K562 (cell line): ENCODE measurements around the gene SLC35E2B. TPM values are rescaled to one million over a fixed set of nuclear protein-coding genes. Genes with fewer than 3 reads are reported as not detected.
"Not testable (repeated sequence)": the region's sequence is repeated elsewhere in the genome, so short reads cannot be mapped to it uniquely, and the experiment has no call there.

ENCODE experiments used
- ATAC-seq: fragments of 200-7000 bp; cut with Tn5 transposase; 3 replicates; pipeline ENCODE4 v1.9.1; 2020; ENCODE audit warnings: moderate library complexity
- BruUV-seq: library from RNA; stranded (reverse); fragments of 400-500 nt; replicated peaks from 2 replicates; lab custom pipeline; 2021; lab: Mats Ljungman, UMichigan
- CTCF ChIA-PET: fragments of 300-600 bp; formaldehyde crosslinking; extraction: SDS; loops from one replicate; lab custom pipeline; 2021; ENCODE audit warnings: low intra/inter-chr PET ratio; lab: Yijun Ruan, JAX
- POLR2A ChIA-PET: fragments of 300-600, 350-650 bp; sonication (Branson Sonifier 250); formaldehyde crosslinking; extraction: SDS; loops from one replicate; lab custom pipeline; 2021; ENCODE audit warnings: antibody characterized with exemption, inconsistent platforms; lab: Yijun Ruan, JAX
- DNase-seq, 4 experiments: peaks; one replicate each; pipeline versions ENCODE4 v3.0.0 to v3.0.0-alpha.2; 2011 to 2018; ENCODE audit warnings: low spot score in 3 of 4, mixed read lengths in 3 of 4; ENCODE audit errors: extremely low read depth in 1 of 4
- FAIRE-seq: peaks from 2 replicates; lab custom pipeline; 2011; peaks lifted over from hg19 to GRCh38; lab: Jason Lieb, UNC
- H2AFZ ChIP-seq: 2 replicates; pipeline ENCODE4 v1.6.0; 2011; ENCODE audit warnings: low read depth, low read length, control low read depth, inconsistent platforms
- H3K27ac ChIP-seq: fragments of 200-600 bp; 3 replicates; pipeline ENCODE4 v1.8.0; 2011; ENCODE audit warnings: low read depth, mild to moderate bottlenecking, control low read depth, inconsistent platforms, low read length, moderate library complexity, mixed read lengths; ENCODE audit errors: extremely low read depth
- H3K27me3 ChIP-seq, 2 experiments: fragments of 300-600 bp in 1 of 2; 2 replicates in 1 of 2; 3 replicates in 1 of 2; pipeline versions ENCODE4 v1.6.0 to v1.8.0; 2011; ENCODE audit warnings: inconsistent platforms in 2 of 2, low read length in 2 of 2, mild to moderate bottlenecking in 1 of 2, mixed read lengths in 1 of 2, moderate library complexity in 1 of 2; ENCODE audit not compliant: control insufficient read depth in 2 of 2, insufficient read depth in 2 of 2
- H3K36me3 ChIP-seq: fragments of 300-600 bp; 3 replicates; pipeline ENCODE4 v1.8.0; 2011; ENCODE audit warnings: mild to moderate bottlenecking, low read length, inconsistent platforms; ENCODE audit not compliant: control insufficient read depth, insufficient read depth
- H3K4me1 ChIP-seq, 2 experiments: fragments of 200-600 bp in 1 of 2; replicated peaks in 1 of 2; 2 replicates in 1 of 2; 3 replicates in 1 of 2; pipeline versions ENCODE4 v1.5.1 to v1.8.0; 2011; ENCODE audit warnings: inconsistent platforms in 2 of 2, low read length in 2 of 2, mild to moderate bottlenecking in 1 of 2, mixed read lengths in 1 of 2, moderate library complexity in 1 of 2; ENCODE audit not compliant: control insufficient read depth in 2 of 2, insufficient read depth in 2 of 2
- H3K4me2 ChIP-seq: 2 replicates; pipeline ENCODE4 v1.6.1; 2011; ENCODE audit warnings: low read length, control low read depth, inconsistent platforms, mixed read lengths; ENCODE audit not compliant: insufficient read depth
- H3K4me3 ChIP-seq: fragments of 200-600 bp; sonication (generic), shearing (Covaris generic); 2 replicates; pipeline ENCODE4 v1.5.1; 2016; ENCODE audit warnings: control low read depth, inconsistent platforms
- H3K79me2 ChIP-seq: fragments of 200-600 bp; 3 replicates; pipeline ENCODE4 v1.8.0; 2011; ENCODE audit warnings: low read length, inconsistent platforms; ENCODE audit not compliant: control insufficient read depth, insufficient read depth
- H3K9ac ChIP-seq, 2 experiments: 2 replicates each; pipeline versions ENCODE4 v1.6.0 to v1.6.1; 2011; ENCODE audit warnings: low read depth in 2 of 2, low read length in 2 of 2, control low read depth in 1 of 2, inconsistent platforms in 1 of 2, mild to moderate bottlenecking in 1 of 2, mixed read lengths in 1 of 2; ENCODE audit not compliant: insufficient read depth in 1 of 2
- H3K9me1 ChIP-seq: one replicate; pipeline ENCODE4 v1.6.0; 2011; ENCODE audit warnings: inconsistent platforms, mild to moderate bottlenecking, low read length, moderate library complexity; ENCODE audit not compliant: control insufficient read depth, insufficient read depth
- H3K9me3 ChIP-seq: replicated peaks from 2 replicates; pipeline ENCODE4 v1.5.1; 2011; ENCODE audit warnings: low read depth, low read length, inconsistent platforms; ENCODE audit not compliant: control insufficient read depth, insufficient read depth
- H4K20me1 ChIP-seq: replicated peaks from 2 replicates; pipeline ENCODE4 v1.6.1; 2011; ENCODE audit warnings: low read length, inconsistent platforms, mixed read lengths; ENCODE audit not compliant: control insufficient read depth, insufficient read depth
- EGR1 ChIP-seq: fragments of 450-650 bp; conservative IDR thresholded peaks from 2 replicates; pipeline ENCODE4 v1.6.1; 2017; ENCODE audit warnings: mild to moderate bottlenecking
- ELF1 ChIP-seq: fragments of 200-800 bp; sonication (Bioruptor generic); IDR thresholded peaks from 2 replicates; pipeline ENCODE4 v1.6.1; 2016; ENCODE audit warnings: missing genetic modification characterization, missing compliant biosample characterization
- FOXJ2 ChIP-seq: fragments of 200-800 bp; sonication (Bioruptor generic); IDR thresholded peaks from 2 replicates; pipeline ENCODE4 v1.6.1; 2016; ENCODE audit warnings: missing genetic modification characterization, missing compliant biosample characterization
- FOXP1 ChIP-seq: sonication (generic); formaldehyde crosslinking; IDR thresholded peaks from 2 replicates; pipeline ENCODE4 v1.8.0; 2022; ENCODE audit warnings: mild to moderate bottlenecking, missing genetic modification reagents
- MAFF ChIP-seq: IDR thresholded peaks from 2 replicates; pipeline ENCODE4 v1.6.1; 2012; ENCODE audit warnings: low read length, improper control_type of control experiment
- MTA1 ChIP-seq: fragments of 450-650 bp; IDR thresholded peaks from 2 replicates; pipeline ENCODE4 v1.6.1; 2017; ENCODE audit warnings: borderline replicate concordance
- NCOA1 ChIP-seq: fragments of 450-650 bp; IDR thresholded peaks from 2 replicates; pipeline ENCODE4 v1.6.1; 2016; ENCODE audit warnings: low read depth
- NRF1 ChIP-seq, 2 experiments: fragments of 450-650 bp; IDR thresholded peaks in 1 of 2; conservative IDR thresholded peaks in 1 of 2; 2 replicates each; pipeline ENCODE4 v1.6.1; 2014; ENCODE audit warnings: mild to moderate bottlenecking in 2 of 2
- PHF8 ChIP-seq: fragments of 200-600 bp; sonication (generic); IDR thresholded peaks from 2 replicates; pipeline ENCODE4 v1.6.1; 2012; ENCODE audit warnings: mixed run types, mild to moderate bottlenecking, inconsistent platforms, low read length, moderate library complexity, borderline replicate concordance
- POLR2A ChIP-seq: fragments of 450-650 bp; conservative IDR thresholded peaks from 2 replicates; pipeline ENCODE4 v1.6.1; 2016
- POLR2AphosphoS5 ChIP-seq: IDR thresholded peaks from 2 replicates; pipeline ENCODE4 v1.6.1; 2011; ENCODE audit warnings: mild to moderate bottlenecking, low read depth, low read length, moderate library complexity; ENCODE audit not compliant: control insufficient read depth, insufficient read depth
- POLR2G ChIP-seq: fragments of 200-400 bp; formaldehyde crosslinking; IDR thresholded peaks from 2 replicates; pipeline ENCODE4 v1.6.1; 2017; ENCODE audit warnings: low read depth, mild to moderate bottlenecking, antibody characterized with exemption, low read length, moderate library complexity
- SP1 ChIP-seq: sonication (generic); formaldehyde crosslinking; IDR thresholded peaks from 2 replicates; pipeline ENCODE4 v1.8.1; 2022; ENCODE audit warnings: mild to moderate bottlenecking, missing genetic modification reagents
- WGBS: fragments of 100-300 bp; shearing (Covaris generic); methylation state at CpG from one replicate; pipeline ENCODE4 v1.1.6; 2016; ENCODE audit warnings: low coverage, mixed read lengths; ENCODE audit not compliant: insufficient coverage; ENCODE audit errors: missing lambda C conversion rate; 5-methylcytosine and 5-hydroxymethylcytosine counted together
- in situ Hi-C: fragments of 300-500 bp; cut with MboI; formaldehyde crosslinking; loops from 4 replicates; pipeline ENCODE4 v1.15.0; 2018; ENCODE audit warnings: inconsistent platforms, mixed read lengths
- intact Hi-C: fragments of 100-400 bp; cut with micrococcal nuclease; formaldehyde crosslinking; loops from 2 replicates; pipeline ENCODE4 v1.14.2; 2022
- polyA plus RNA-seq, 8 experiments: library from polyadenylated mRNA; depleted of rRNA in 4 of 8; stranded (reverse) in 5 of 8; unstranded in 3 of 8; fragments of >200 nt; fragmentation: Nextera tagmentation in 2 of 8; fragmentation: Illumina TruSeq in 1 of 8; extraction: Ambion mirVana in 2 of 8; extraction: Trizol in 1 of 8; gene quantifications; 2 replicates each; pipeline versions ENCODE4 v1.2.1 to v1.2.3, GENCODE V29; 2011 to 2014; ENCODE audit warnings: inconsistent platforms in 1 of 8, missing spikeins in 1 of 8
- total RNA-seq, 7 experiments: library from RNA; depleted of rRNA in 6 of 7; stranded (reverse); fragments of >200 nt in 6 of 7; fragmentation: Illumina TruSeq in 2 of 7; extraction: Trizol in 2 of 7; gene quantifications; 2 replicates each; pipeline versions ENCODE4 v1.2.1 to v1.2.3, GENCODE V29; 2011 to 2021; ENCODE audit warnings: low replicate concordance in 1 of 7
- TF ChIP-seq, protein P1 (sequence below): fragments of 250-450 bp; sonication (Bioruptor Pico); IDR thresholded peaks from 2 replicates; pipeline ENCODE4 v1.4.0; 2020
- TF ChIP-seq, protein P2 (sequence below): conservative IDR thresholded peaks from 2 replicates; pipeline ENCODE4 v1.6.1; 2011; ENCODE audit warnings: low read depth, mild to moderate bottlenecking, low read length; ENCODE audit not compliant: control insufficient read depth

The SLC35E2B gene
- total and polyA plus RNA-seq, 9 of the 15 experiments (the other 6 are each of a cell fraction or from before 2014, with no cell fraction given): 4.7 to 44.6 (median 20.7) TPM

DNA sequence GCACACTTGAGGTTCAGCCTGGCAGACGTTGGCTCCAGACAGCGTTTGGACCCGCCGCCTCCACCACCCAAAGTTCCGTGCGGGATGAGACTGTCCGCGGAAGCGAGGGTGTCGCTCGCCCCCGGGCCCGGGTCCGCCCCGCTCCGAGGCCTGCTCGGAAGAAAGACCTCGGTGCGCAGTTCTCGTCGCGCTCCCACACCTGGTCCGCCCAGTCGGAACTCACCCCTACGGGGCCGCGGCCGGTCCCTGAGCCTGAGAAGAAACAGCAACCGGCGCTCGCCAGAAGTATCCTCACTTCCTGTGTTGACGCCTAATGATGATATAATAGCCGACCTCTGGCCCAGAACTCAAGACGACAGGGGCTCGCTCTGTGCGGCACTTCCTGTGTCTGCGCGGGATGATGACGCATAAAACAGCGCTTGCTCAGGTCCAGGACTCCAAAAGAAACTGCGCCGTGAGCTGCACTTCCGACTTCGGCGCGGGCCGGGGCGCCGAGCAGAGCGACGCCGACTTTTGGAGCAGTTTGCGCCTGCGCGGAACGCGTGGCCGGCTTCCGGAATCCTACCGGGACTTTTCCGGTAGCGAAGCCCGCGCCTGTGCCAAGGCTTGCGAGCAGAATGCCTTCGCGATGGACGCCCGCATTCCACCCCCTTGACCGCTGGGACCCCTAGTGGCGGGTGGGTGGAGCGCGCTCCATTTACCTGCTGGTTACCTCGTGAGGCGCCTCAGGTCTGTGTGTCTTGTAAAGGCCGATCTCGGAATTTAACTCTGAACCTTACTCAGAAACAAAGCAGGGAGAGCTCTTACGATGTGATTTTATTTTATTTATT, 31.7 kb upstream of the SLC35E2B start, which contains the start of gene CDK11A:
Gene CDK11A (minus strand): TSS at position 323 of the 830 bp plus-strand sequence. CDS start 1,539 bp downstream, outside the sequence.
- DNase-seq (peak; percentile 88 to 100 (median 92)), ATAC-seq (peak; percentile 97), FAIRE-seq (peak; percentile 98)
- Histone ChIP-seq H2AFZ (peak within 1 kb of the TSS; percentile 49), H3K4me3 (peak within 1 kb of the TSS; percentile 61), H3K79me2 (peaks cover 12% of the 10 kb centered on the region; the same call in 2 of the 3 replicates), H3K4me2 (peak within 1 kb of the TSS; percentile 78), H3K9ac (peak within 1 kb of the TSS; percentile 77 to 95), H3K27ac (peak within 1 kb of the TSS; percentile 79), H3K36me3 (peaks cover 23% of the 10 kb centered on the region)
- 3% methylated on average over 45 of the region's 78 CpGs for WGBS
- in situ Hi-C loops: loop anchor here (5.0 kb wide), 1 partner anchor 67 kb away; the partner anchor contains the start of gene CDK11B
- H3K27me3 ChIP-seq, H3K9me3 ChIP-seq, H3K4me1 ChIP-seq, H4K20me1 ChIP-seq, H3K9me1 ChIP-seq, BruUV-seq, CTCF ChIA-PET, intact Hi-C loops: not testable (repeated sequence)
- POLR2A ChIA-PET: interaction anchor here (0.6 to 1.0 kb wide), 2 partner anchors 67 to 157 kb away, joined by 3 read pairs; no protein-coding TSS in a partner anchor
- TF ChIP-seq FOXP1 (CRISPR knock-in tag) (peak; percentile 26; the same call in 1 of the 2 replicates), MAFF (peak; percentile 39), POLR2AphosphoS5 (peak; percentile 56), POLR2A (peak; percentile 87), NCOA1 (peak; percentile 48; the same call in 1 of the 2 replicates), EGR1 (0 out of 2 replicates have a peak, but pooled peaks have one; percentile 3), ELF1 (tag) (peak; percentile 98), MTA1 (peak; percentile 100), SP1 (CRISPR knock-in tag) (peak; percentile 67; the same call in 1 of the 2 replicates), NRF1 (conservative IDR thresholded peaks at IDR 0.05 in 1 of 2, IDR thresholded peaks at IDR 0.05 in 1 of 2) (peak; percentile 94 to 95), PHF8 (peak; percentile 32; the same call in 1 of the 2 replicates), FOXJ2 (tag) (peak; percentile 49; the same call in 1 of the 2 replicates), POLR2G (peak; percentile 62)
- TF ChIP-seq, protein P1, sequence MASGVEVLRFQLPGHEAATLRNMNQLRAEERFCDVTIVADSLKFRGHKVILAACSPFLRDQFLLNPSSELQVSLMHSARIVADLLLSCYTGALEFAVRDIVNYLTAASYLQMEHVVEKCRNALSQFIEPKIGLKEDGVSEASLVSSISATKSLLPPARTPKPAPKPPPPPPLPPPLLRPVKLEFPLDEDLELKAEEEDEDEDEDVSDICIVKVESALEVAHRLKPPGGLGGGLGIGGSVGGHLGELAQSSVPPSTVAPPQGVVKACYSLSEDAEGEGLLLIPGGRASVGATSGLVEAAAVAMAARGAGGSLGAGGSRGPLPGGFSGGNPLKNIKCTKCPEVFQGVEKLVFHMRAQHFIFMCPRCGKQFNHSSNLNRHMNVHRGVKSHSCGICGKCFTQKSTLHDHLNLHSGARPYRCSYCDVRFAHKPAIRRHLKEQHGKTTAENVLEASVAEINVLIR (CRISPR knock-in tag): peak; percentile 99
- TF ChIP-seq, protein P2, sequence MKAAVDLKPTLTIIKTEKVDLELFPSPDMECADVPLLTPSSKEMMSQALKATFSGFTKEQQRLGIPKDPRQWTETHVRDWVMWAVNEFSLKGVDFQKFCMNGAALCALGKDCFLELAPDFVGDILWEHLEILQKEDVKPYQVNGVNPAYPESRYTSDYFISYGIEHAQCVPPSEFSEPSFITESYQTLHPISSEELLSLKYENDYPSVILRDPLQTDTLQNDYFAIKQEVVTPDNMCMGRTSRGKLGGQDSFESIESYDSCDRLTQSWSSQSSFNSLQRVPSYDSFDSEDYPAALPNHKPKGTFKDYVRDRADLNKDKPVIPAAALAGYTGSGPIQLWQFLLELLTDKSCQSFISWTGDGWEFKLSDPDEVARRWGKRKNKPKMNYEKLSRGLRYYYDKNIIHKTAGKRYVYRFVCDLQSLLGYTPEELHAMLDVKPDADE: peak; percentile 73
